Caco-2 (cell line): ENCODE results near the gene PPP1R36. TPM values are rescaled to one million over a fixed set of nuclear protein-coding genes. Genes with fewer than 3 reads are reported as not detected.

ENCODE experiments used
- BruUV-seq: library from RNA; stranded (reverse); fragments of 400-500 nt; replicated peaks from 2 replicates; lab custom pipeline; 2021; lab: Mats Ljungman, UMichigan
- CTCF ChIA-PET: fragments of 300-600 bp; sonication (Branson Sonifier 250); formaldehyde crosslinking; loops from one replicate; lab custom pipeline; 2022; ENCODE audit warnings: antibody characterized with exemption; lab: Charles Lee
- POLR2A ChIA-PET: fragments of 300-600 bp; sonication (Branson Sonifier 250); formaldehyde crosslinking; loops from one replicate; lab custom pipeline; 2022; ENCODE audit warnings: antibody characterized with exemption; lab: Charles Lee
- DNase-seq, 2 experiments: peaks; one replicate each; pipeline versions ENCODE4 v3.0.0 to v3.0.0-alpha.2; 2020 to 2022
- H3K27me3 ChIP-seq: replicated peaks from 2 replicates; pipeline ENCODE4 v1.6.0; 2011; ENCODE audit warnings: low read length; ENCODE audit not compliant: control insufficient read depth, insufficient read depth
- H3K36me3 ChIP-seq: 2 replicates; pipeline ENCODE4 v1.5.1; 2011; ENCODE audit warnings: low read length; ENCODE audit not compliant: control insufficient read depth, insufficient read depth
- H3K4me1 ChIP-seq: fragments of 250-450 bp; sonication (Bioruptor Pico); 2 replicates; pipeline ENCODE4 v1.5.1; 2020; ENCODE audit warnings: mild to moderate bottlenecking
- H3K4me3 ChIP-seq: 2 replicates; pipeline ENCODE4 v1.5.1; 2011; ENCODE audit warnings: low read depth, mild to moderate bottlenecking, control low read depth, low read length
- H3K9me3 ChIP-seq: fragments of 250-450 bp; sonication (Bioruptor Pico); 2 replicates; pipeline ENCODE4 v1.5.1; 2020; ENCODE audit warnings: mild to moderate bottlenecking, moderate library complexity
- H3K27ac Mint-ChIP-seq: one replicate; pipeline ENCODE4 v1.8.0; 2022; ENCODE audit warnings: mixed read lengths; ENCODE audit not compliant: unreplicated experiment
- H3K27me3 Mint-ChIP-seq: one replicate; pipeline ENCODE4 v1.8.0; 2022; ENCODE audit warnings: mixed read lengths; ENCODE audit not compliant: insufficient read depth, unreplicated experiment
- H3K36me3 Mint-ChIP-seq: one replicate; pipeline ENCODE4 v1.8.0; 2022; ENCODE audit warnings: mild to moderate bottlenecking, mixed read lengths; ENCODE audit not compliant: insufficient read depth, unreplicated experiment
- H3K4me1 Mint-ChIP-seq: one replicate; pipeline ENCODE4 v1.8.0; 2022; ENCODE audit warnings: low read depth, mixed read lengths; ENCODE audit not compliant: unreplicated experiment
- H3K4me3 Mint-ChIP-seq: one replicate; pipeline ENCODE4 v1.8.0; 2022; ENCODE audit warnings: mild to moderate bottlenecking, moderate library complexity, mixed read lengths; ENCODE audit not compliant: unreplicated experiment
- H3K9me3 Mint-ChIP-seq: one replicate; pipeline ENCODE4 v1.8.0; 2022; ENCODE audit warnings: mixed read lengths; ENCODE audit not compliant: unreplicated experiment
- intact Hi-C: fragments of 100-400 bp; cut with micrococcal nuclease; formaldehyde crosslinking; loops from one replicate; pipeline ENCODE4 v1.10.0; 2022; ENCODE audit not compliant: unreplicated experiment
- total RNA-seq: library from RNA; stranded (reverse); gene quantifications from 2 replicates; pipeline ENCODE4 v1.2.3, GENCODE V29; 2022
- TF ChIP-seq, protein P1 (sequence below), 2 experiments: fragments of 200-600 bp in 1 of 2; IDR thresholded peaks; 1 replicate in 1 of 2; 2 replicates in 1 of 2; pipeline versions ENCODE4 v1.5.1 to v1.8.0; 2011 to 2022; ENCODE audit warnings: antibody characterized with exemption in 1 of 2, control low read depth in 1 of 2, inconsistent platforms in 1 of 2, low read depth in 1 of 2, low read length in 1 of 2, mild to moderate bottlenecking in 1 of 2, moderate library complexity in 1 of 2; ENCODE audit not compliant: insufficient read depth in 1 of 2, severe bottlenecking in 1 of 2, unreplicated experiment in 1 of 2

PPP1R36 gene
- total RNA-seq, 1 experiment from 2014 or later: 2.9 TPM

DNA sequence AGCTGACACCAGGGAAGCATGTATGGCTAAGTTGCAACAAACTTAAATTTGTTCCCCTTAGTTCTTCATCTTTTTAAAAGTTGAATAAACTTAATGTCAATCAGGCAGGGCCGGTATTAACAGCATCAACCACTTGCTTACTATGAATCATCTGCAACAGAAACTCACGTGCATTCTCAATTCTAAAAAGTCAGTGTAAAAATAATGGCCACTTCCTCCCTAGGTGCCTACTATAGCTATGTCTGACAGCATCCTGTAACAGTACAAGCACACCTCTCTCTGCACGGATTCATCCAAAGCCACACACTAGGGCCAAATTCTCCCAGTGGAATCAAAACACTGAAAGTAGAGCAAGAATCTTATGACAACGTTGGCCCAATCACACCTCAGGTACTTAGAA, 48.6 kb downstream of the PPP1R36 start:
- Mint-ChIP-seq H3K36me3 (no peaks in the 10 kb centered on the region), H3K4me3 (no peak overlapping the region), H3K9me3 (no peaks in the 10 kb centered on the region), H3K4me1 (peaks cover 7% of the 10 kb centered on the region), H3K27ac (no peak overlapping the region), H3K27me3 (no peaks in the 10 kb centered on the region)
- intact Hi-C loops: no loop called here
- POLR2A ChIA-PET: no interaction called here
- H3K36me3 ChIP-seq: no peaks in the 10 kb centered on the region
- TF ChIP-seq, protein P1, sequence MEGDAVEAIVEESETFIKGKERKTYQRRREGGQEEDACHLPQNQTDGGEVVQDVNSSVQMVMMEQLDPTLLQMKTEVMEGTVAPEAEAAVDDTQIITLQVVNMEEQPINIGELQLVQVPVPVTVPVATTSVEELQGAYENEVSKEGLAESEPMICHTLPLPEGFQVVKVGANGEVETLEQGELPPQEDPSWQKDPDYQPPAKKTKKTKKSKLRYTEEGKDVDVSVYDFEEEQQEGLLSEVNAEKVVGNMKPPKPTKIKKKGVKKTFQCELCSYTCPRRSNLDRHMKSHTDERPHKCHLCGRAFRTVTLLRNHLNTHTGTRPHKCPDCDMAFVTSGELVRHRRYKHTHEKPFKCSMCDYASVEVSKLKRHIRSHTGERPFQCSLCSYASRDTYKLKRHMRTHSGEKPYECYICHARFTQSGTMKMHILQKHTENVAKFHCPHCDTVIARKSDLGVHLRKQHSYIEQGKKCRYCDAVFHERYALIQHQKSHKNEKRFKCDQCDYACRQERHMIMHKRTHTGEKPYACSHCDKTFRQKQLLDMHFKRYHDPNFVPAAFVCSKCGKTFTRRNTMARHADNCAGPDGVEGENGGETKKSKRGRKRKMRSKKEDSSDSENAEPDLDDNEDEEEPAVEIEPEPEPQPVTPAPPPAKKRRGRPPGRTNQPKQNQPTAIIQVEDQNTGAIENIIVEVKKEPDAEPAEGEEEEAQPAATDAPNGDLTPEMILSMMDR (IDR thresholded peaks at IDR 0.05; ENCODE audit: insufficient read depth in 1 of 2, low read depth in 1 of 2, low read length in 1 of 2, severe bottlenecking in 1 of 2, unreplicated experiment in 1 of 2): no peak
- CTCF ChIA-PET: no interaction called here
- H3K9me3 ChIP-seq: no peaks in the 10 kb centered on the region
- H3K27me3 ChIP-seq: no peaks in the 10 kb centered on the region
- no TSS peak for BruUV-seq
- no peak overlapping the region for H3K4me3 ChIP-seq
- peaks cover 16% of the 10 kb centered on the region for H3K4me1 ChIP-seq
- no peak for DNase-seq

DNA sequence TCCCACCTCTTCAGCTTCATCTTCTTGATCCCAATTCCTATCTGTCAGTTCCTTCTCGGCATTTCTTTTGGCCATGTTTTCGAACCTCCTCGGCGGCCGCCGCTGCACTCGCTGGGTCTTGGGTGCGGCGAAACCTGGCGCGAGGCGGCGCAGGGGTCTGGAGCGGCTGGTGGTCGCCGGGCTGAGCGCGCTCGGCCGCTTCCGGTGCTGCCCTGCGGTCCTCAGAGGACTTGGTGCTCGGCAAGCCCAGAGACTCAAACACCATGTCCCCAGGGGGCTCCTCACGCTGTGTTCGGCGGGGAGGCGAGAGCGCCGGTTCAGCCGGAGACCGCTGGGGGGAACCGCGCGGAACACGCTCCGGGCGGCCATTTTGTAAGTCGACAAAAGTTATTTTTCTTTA, 51.8 kb downstream of the PPP1R36 start:
- intact Hi-C loops: no loop called here
- Histone ChIP-seq H3K27me3 (no peaks in the 10 kb centered on the region), H3K9me3 (no peaks in the 10 kb centered on the region), H3K36me3 (no peaks in the 10 kb centered on the region), H3K4me1 (peaks cover 4% of the 10 kb centered on the region; the same call in 1 of the 2 replicates), H3K4me3 (no peak overlapping the region)
- no peaks in the 10 kb centered on the region for H3K9me3 Mint-ChIP-seq
- TF ChIP-seq, protein P1 (IDR thresholded peaks at IDR 0.05; ENCODE audit: insufficient read depth in 1 of 2, low read depth in 1 of 2, low read length in 1 of 2, severe bottlenecking in 1 of 2, unreplicated experiment in 1 of 2): no peak
- peaks cover 7% of the 10 kb centered on the region for H3K4me1 Mint-ChIP-seq
- no peaks in the 10 kb centered on the region for H3K36me3 Mint-ChIP-seq
- no peak overlapping the region for H3K4me3 Mint-ChIP-seq
- no TSS peak for BruUV-seq
- ChIA-PET POLR2A (no interaction called here), CTCF (no interaction called here)
- H3K27ac Mint-ChIP-seq: no peak overlapping the region
- DNase-seq: no peak
- no peaks in the 10 kb centered on the region for H3K27me3 Mint-ChIP-seq

DNA sequence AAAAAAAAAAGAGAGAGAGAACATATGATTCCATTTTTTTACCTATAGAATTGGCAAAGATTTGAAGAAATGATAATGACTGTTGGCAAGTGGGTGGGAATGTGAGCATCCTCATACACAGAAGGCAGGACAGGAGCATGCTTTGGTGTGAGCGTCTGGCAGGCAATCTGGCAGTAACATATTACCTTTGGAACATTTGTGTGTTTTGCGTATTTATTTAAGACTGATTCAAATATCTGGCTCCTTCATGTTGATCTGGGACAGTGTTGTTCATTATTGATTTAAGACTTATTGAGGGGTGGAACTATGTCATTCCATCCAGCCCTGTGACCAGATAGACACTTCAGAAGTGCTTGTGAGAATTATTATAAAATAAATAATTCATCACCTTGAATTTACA, 53.1 kb downstream of the PPP1R36 start:
- Histone ChIP-seq H3K4me1 (peaks cover 4% of the 10 kb centered on the region; the same call in 1 of the 2 replicates), H3K9me3 (no peaks in the 10 kb centered on the region), H3K27me3 (no peaks in the 10 kb centered on the region), H3K36me3 (no peaks in the 10 kb centered on the region), H3K4me3 (no peak overlapping the region)
- TF ChIP-seq, protein P1 (IDR thresholded peaks at IDR 0.05; ENCODE audit: insufficient read depth in 1 of 2, low read depth in 1 of 2, low read length in 1 of 2, severe bottlenecking in 1 of 2, unreplicated experiment in 1 of 2): no peak
- H3K36me3 Mint-ChIP-seq: no peaks in the 10 kb centered on the region
- no peaks in the 10 kb centered on the region for H3K9me3 Mint-ChIP-seq
- no peak overlapping the region for H3K4me3 Mint-ChIP-seq
- peaks cover 8% of the 10 kb centered on the region for H3K4me1 Mint-ChIP-seq
- intact Hi-C loops: no loop called here
- H3K27ac Mint-ChIP-seq: no peak overlapping the region
- BruUV-seq: no TSS peak
- no peaks in the 10 kb centered on the region for H3K27me3 Mint-ChIP-seq
- POLR2A ChIA-PET: interaction anchor here (0.7 kb wide), 1 partner anchor 16 kb away, joined by 5 read pairs; no protein-coding TSS in a partner anchor
- peak in 1 of 2 experiments; percentile 28 for DNase-seq
- CTCF ChIA-PET: no interaction called here
